GM12878 (cell line): ENCODE results near the gene TEDC1. TPM values are rescaled to one million over a fixed set of nuclear protein-coding genes. Genes with fewer than 3 reads are reported as not detected.

Experiments
- ATAC-seq: fragments of 200-7000 bp; cut with Tn5 transposase; 3 replicates; pipeline ENCODE4 v1.9.1; 2020; ENCODE audit warnings: mild to moderate bottlenecking, moderate library complexity
- BruUV-seq: library from RNA; stranded (reverse); fragments of 400-500 nt; replicated peaks from 2 replicates; lab custom pipeline; 2021; lab: Mats Ljungman, UMichigan
- CTCF ChIA-PET: fragments of 300-600 bp; sonication (Branson Sonifier 250); formaldehyde crosslinking; extraction: SDS; loops from one replicate; lab custom pipeline; 2021; ENCODE audit warnings: inconsistent platforms; lab: Yijun Ruan, JAX
- POLR2A ChIA-PET: fragments of 350-600 bp; formaldehyde crosslinking; extraction: SDS; loops from one replicate; lab custom pipeline; 2021; ENCODE audit warnings: inconsistent platforms; lab: Charles Lee
- RAD21 ChIA-PET: fragments of 300-600 bp; sonication (Branson Sonifier 250); formaldehyde crosslinking; loops from one replicate; lab custom pipeline; 2023; ENCODE audit warnings: antibody characterized with exemption; ENCODE audit not compliant: unreplicated experiment; lab: Charles Lee
- SMC1A ChIA-PET: fragments of 300-600 bp; sonication (Branson Sonifier 250); formaldehyde crosslinking; loops from one replicate; lab custom pipeline; 2023; ENCODE audit not compliant: unreplicated experiment, uncharacterized antibody; lab: Charles Lee
- DNase-seq: peaks from one replicate; pipeline ENCODE4 v3.0.0-alpha.2; 2011; ENCODE audit warnings: low read depth, low spot score
- FAIRE-seq: peaks from 3 replicates; lab custom pipeline; 2011; peaks lifted over from hg19 to GRCh38; lab: Jason Lieb, UNC
- H2AFZ ChIP-seq: 2 replicates; pipeline ENCODE4 v1.6.0; 2011; ENCODE audit warnings: low read depth, low read length, control low read depth; ENCODE audit not compliant: control insufficient read depth
- H3K27ac ChIP-seq: 2 replicates; pipeline ENCODE4 v1.5.1; 2011; ENCODE audit warnings: control low read depth; ENCODE audit not compliant: control insufficient read depth, insufficient read depth
- H3K27me3 ChIP-seq, 2 experiments: replicated peaks in 1 of 2; 2 replicates each; pipeline versions ENCODE4 v1.6.0 to v1.6.1; 2011; ENCODE audit warnings: low read length in 1 of 2; ENCODE audit not compliant: control insufficient read depth in 2 of 2, insufficient read depth in 2 of 2
- H3K36me3 ChIP-seq, 2 experiments: 2 replicates each; pipeline ENCODE4 v1.5.1; 2011; ENCODE audit warnings: low read length in 1 of 2; ENCODE audit not compliant: control insufficient read depth in 2 of 2, insufficient read depth in 2 of 2
- H3K4me1 ChIP-seq: 2 replicates; pipeline ENCODE4 v1.6.1; 2011; ENCODE audit warnings: mild to moderate bottlenecking, low read length, moderate library complexity, mixed read lengths; ENCODE audit not compliant: control insufficient read depth, insufficient read depth
- H3K4me2 ChIP-seq: 2 replicates; pipeline ENCODE4 v1.6.0; 2011; ENCODE audit warnings: control low read depth; ENCODE audit not compliant: control insufficient read depth, insufficient read depth
- H3K4me3 ChIP-seq: fragments of 200-600 bp; sonication (generic); 2 replicates; pipeline ENCODE4 v1.5.1; 2016
- H3K79me2 ChIP-seq: 2 replicates; pipeline ENCODE4 v1.6.0; 2011; ENCODE audit warnings: low read length; ENCODE audit not compliant: control insufficient read depth, insufficient read depth
- H3K9ac ChIP-seq: 2 replicates; pipeline ENCODE4 v1.8.0; 2011; ENCODE audit warnings: low read length, control low read depth, mixed read lengths; ENCODE audit not compliant: control insufficient read depth, insufficient read depth
- H3K9me3 ChIP-seq: replicated peaks from 3 replicates; pipeline ENCODE4 v1.5.1; 2011; ENCODE audit warnings: mild to moderate bottlenecking, low read length; ENCODE audit not compliant: control insufficient read depth, insufficient read depth
- H4K20me1 ChIP-seq: 2 replicates; pipeline ENCODE4 v1.6.0; 2011; ENCODE audit not compliant: control insufficient read depth, insufficient read depth
- BHLHE40 ChIP-seq, 2 experiments: fragments of 450-650 bp in 1 of 2; IDR thresholded peaks; 2 replicates each; pipeline ENCODE4 v1.6.1; 2011 to 2017; ENCODE audit warnings: low read depth in 2 of 2, borderline replicate concordance in 1 of 2, improper control_type of control experiment in 1 of 2, low read length in 1 of 2, mild to moderate bottlenecking in 1 of 2
- E2F4 ChIP-seq: IDR thresholded peaks from 2 replicates; pipeline ENCODE4 v1.6.1; 2012; ENCODE audit warnings: low read depth, low read length, improper control_type of control experiment
- IKZF1 ChIP-seq: fragments of 450-650 bp; conservative IDR thresholded peaks from 2 replicates; pipeline ENCODE4 v1.6.1; 2017; ENCODE audit warnings: antibody characterized with exemption, mild to moderate bottlenecking
- JUND ChIP-seq: IDR thresholded peaks from 2 replicates; pipeline ENCODE4 v1.6.1; 2012; ENCODE audit warnings: low read depth, mild to moderate bottlenecking, low read length, improper control_type of control experiment, moderate library complexity
- KAT2A ChIP-seq: conservative IDR thresholded peaks from 2 replicates; pipeline ENCODE4 v1.6.1; 2011; ENCODE audit warnings: low read depth, low read length; ENCODE audit not compliant: control insufficient read depth
- NR2C2 ChIP-seq: IDR thresholded peaks from 2 replicates; pipeline ENCODE4 v1.6.1; 2011; ENCODE audit warnings: borderline replicate concordance, low read depth; ENCODE audit not compliant: control insufficient read depth, insufficient read length
- RAD21 ChIP-seq: IDR thresholded peaks from 2 replicates; pipeline ENCODE4 v1.6.1; 2011; ENCODE audit warnings: mild to moderate bottlenecking, low read depth, low read length, moderate library complexity; ENCODE audit not compliant: insufficient read depth
- RELA ChIP-seq: fragments of 450-650 bp; IDR thresholded peaks from 2 replicates; pipeline ENCODE4 v1.8.0; 2014; ENCODE audit warnings: borderline replicate concordance; ENCODE audit not compliant: partially characterized antibody
- RFX5 ChIP-seq: IDR thresholded peaks from 2 replicates; pipeline ENCODE4 v1.6.1; 2011; ENCODE audit warnings: low read depth, low read length, improper control_type of control experiment
- RUNX3 ChIP-seq: IDR thresholded peaks from 2 replicates; pipeline ENCODE4 v1.6.1; 2012; ENCODE audit warnings: low read length, inconsistent platforms
- SMC3 ChIP-seq: IDR thresholded peaks from 2 replicates; pipeline ENCODE4 v1.6.1; 2011; ENCODE audit warnings: low read length, improper control_type of control experiment, borderline replicate concordance
- SP1 ChIP-seq: IDR thresholded peaks from one replicate; pipeline ENCODE4 v1.6.1; 2011; ENCODE audit warnings: low read depth, low read length
- YY1 ChIP-seq: IDR thresholded peaks from 2 replicates; pipeline ENCODE4 v1.6.1; 2011; ENCODE audit warnings: low read depth, mild to moderate bottlenecking, low read length
- WGBS: methylation state at CpG from one replicate; pipeline ENCODE4 v1.1.6; 2016; ENCODE audit warnings: low lambda C conversion rate; ENCODE audit not compliant: insufficient replicate concordance, insufficient coverage; ENCODE audit errors: missing lambda C conversion rate; 5-methylcytosine and 5-hydroxymethylcytosine counted together
- in situ Hi-C: fragments of 300-500 bp; cut with MboI; formaldehyde crosslinking; loops from 9 replicates; pipeline ENCODE4 v1.14.3; 2018; ENCODE audit warnings: mixed read lengths
- intact Hi-C: fragments of 100-400 bp; cut with micrococcal nuclease; formaldehyde crosslinking; loops from one replicate; pipeline ENCODE4 v1.14.2; 2022; ENCODE audit not compliant: unreplicated experiment
- polyA plus RNA-seq, 11 experiments: library from polyadenylated mRNA; depleted of rRNA in 4 of 11; unstranded in 6 of 11; stranded (reverse) in 5 of 11; fragments of >200 nt; fragmentation: Nextera tagmentation in 4 of 11; fragmentation: Illumina TruSeq in 1 of 11; extraction: Ambion mirVana in 4 of 11; extraction: Trizol in 1 of 11; gene quantifications; 1 replicate in 1 of 11; 2 replicates in 10 of 11; pipeline versions ENCODE4 v1.2.1 to v1.2.3, GENCODE V29; 2011 to 2016; ENCODE audit warnings: inconsistent platforms in 2 of 11, missing spikeins in 2 of 11, low read depth in 1 of 11
- total RNA-seq, 4 experiments: library from RNA; depleted of rRNA in 3 of 4; stranded (reverse); fragments of >200 nt in 3 of 4; fragmentation: Illumina TruSeq in 1 of 4; extraction: Trizol in 1 of 4; gene quantifications; 2 replicates each; pipeline versions ENCODE4 v1.2.1 to v1.2.3, GENCODE V29; 2013 to 2021
- TF ChIP-seq, protein P1 (sequence below): IDR thresholded peaks from 2 replicates; pipeline ENCODE4 v1.6.1; 2012; ENCODE audit warnings: low read depth, low read length, improper control_type of control experiment
- TF ChIP-seq, protein P2 (sequence below): fragments of 150-350 bp; IDR thresholded peaks from 2 replicates; pipeline ENCODE4 v1.6.1; 2016; ENCODE audit warnings: low read depth, low read length
- TF ChIP-seq, protein P3 (sequence below), 3 experiments: IDR thresholded peaks in 2 of 3; conservative IDR thresholded peaks in 1 of 3; 2 replicates each; pipeline ENCODE4 v1.5.1; 2011; ENCODE audit warnings: low read depth in 3 of 3, low read length in 3 of 3, mild to moderate bottlenecking in 3 of 3, control low read depth in 2 of 3, moderate library complexity in 2 of 3, inconsistent platforms in 1 of 3, mixed read lengths in 1 of 3; ENCODE audit not compliant: control insufficient read depth in 2 of 3, insufficient read depth in 1 of 3; ENCODE audit errors: extremely low read depth in 1 of 3

TEDC1 gene
- total and polyA plus RNA-seq, 10 of the 15 experiments (the other 5 are each of a cell fraction or from before 2014, with no cell fraction given): 0.19 to 34.2 (median 14.5) TPM

GRCh38 chr14:105527826-105528585 lies 37.0 kb downstream of the TEDC1 start:
- DNase-seq (no peak), ATAC-seq (peak; percentile 84), FAIRE-seq (no peak)
- Histone ChIP-seq H2AFZ (peak overlapping the region; percentile 92), H3K4me3 (peak overlapping the region; percentile 65), H3K27ac (no peak overlapping the region), H4K20me1 (no peaks in the 10 kb centered on the region), H3K36me3 (no peaks in the 10 kb centered on the region), H3K27me3 (peaks cover 5 to 7% of the 10 kb centered on the region in 2 experiments; a peak in 3 of 4 replicates), H3K4me2 (peak overlapping the region; percentile 92), H3K9ac (peak overlapping the region; percentile 71), H3K79me2 (no peaks in the 10 kb centered on the region), H3K9me3 (no peaks in the 10 kb centered on the region), H3K4me1 (peaks cover 4% of the 10 kb centered on the region)
- in situ Hi-C loops: no loop called here
- ChIA-PET CTCF (interaction anchor here (0.7 to 1.9 kb wide), 8 partner anchors 11 to 945 kb away, joined by 3 to 18 read pairs (median 4); no protein-coding TSS in a partner anchor), SMC1A (interaction anchor here (1.0 to 1.8 kb wide), 2 partner anchors 42 to 157 kb away, joined by 3 to 11 read pairs; no protein-coding TSS in a partner anchor), RAD21 (interaction anchor here (0.5 to 1.6 kb wide), 6 partner anchors 38 to 199 kb away, joined by 3 to 10 read pairs (median 4); no protein-coding TSS in a partner anchor), POLR2A (interaction anchor here (0.6 kb wide), 1 partner anchor 304 kb away, joined by 7 read pairs; no protein-coding TSS in a partner anchor)
- WGBS: 6% methylated on average over 53 of the region's 67 CpGs
- intact Hi-C loops: loop anchor here (5.0 kb wide), 2 partner anchors 36 to 326 kb away; partner anchors contain the start of gene TEDC1
- no TSS peak for BruUV-seq
- TF ChIP-seq, protein P1, sequence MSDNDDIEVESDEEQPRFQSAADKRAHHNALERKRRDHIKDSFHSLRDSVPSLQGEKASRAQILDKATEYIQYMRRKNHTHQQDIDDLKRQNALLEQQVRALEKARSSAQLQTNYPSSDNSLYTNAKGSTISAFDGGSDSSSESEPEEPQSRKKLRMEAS: no peak
- TF ChIP-seq SMC3 (peak; percentile 64), RAD21 (peak; percentile 69), BHLHE40 (IDR thresholded peaks at IDR 0.05; ENCODE audit: borderline replicate concordance in 1 of 2, low read depth in 2 of 2, low read length in 1 of 2) (peak; percentile 23 to 27; a peak in 2 of 4 replicates), SP1 (no peak), NR2C2 (no peak), RELA (peak; percentile 77), RFX5 (no peak), YY1 (peak; percentile 65), JUND (no peak), IKZF1 (peak; percentile 83), KAT2A (no peak), E2F4 (no peak), RUNX3 (0 out of 2 replicates have a peak, but pooled peaks have one; percentile 50)
- TF ChIP-seq, protein P2, sequence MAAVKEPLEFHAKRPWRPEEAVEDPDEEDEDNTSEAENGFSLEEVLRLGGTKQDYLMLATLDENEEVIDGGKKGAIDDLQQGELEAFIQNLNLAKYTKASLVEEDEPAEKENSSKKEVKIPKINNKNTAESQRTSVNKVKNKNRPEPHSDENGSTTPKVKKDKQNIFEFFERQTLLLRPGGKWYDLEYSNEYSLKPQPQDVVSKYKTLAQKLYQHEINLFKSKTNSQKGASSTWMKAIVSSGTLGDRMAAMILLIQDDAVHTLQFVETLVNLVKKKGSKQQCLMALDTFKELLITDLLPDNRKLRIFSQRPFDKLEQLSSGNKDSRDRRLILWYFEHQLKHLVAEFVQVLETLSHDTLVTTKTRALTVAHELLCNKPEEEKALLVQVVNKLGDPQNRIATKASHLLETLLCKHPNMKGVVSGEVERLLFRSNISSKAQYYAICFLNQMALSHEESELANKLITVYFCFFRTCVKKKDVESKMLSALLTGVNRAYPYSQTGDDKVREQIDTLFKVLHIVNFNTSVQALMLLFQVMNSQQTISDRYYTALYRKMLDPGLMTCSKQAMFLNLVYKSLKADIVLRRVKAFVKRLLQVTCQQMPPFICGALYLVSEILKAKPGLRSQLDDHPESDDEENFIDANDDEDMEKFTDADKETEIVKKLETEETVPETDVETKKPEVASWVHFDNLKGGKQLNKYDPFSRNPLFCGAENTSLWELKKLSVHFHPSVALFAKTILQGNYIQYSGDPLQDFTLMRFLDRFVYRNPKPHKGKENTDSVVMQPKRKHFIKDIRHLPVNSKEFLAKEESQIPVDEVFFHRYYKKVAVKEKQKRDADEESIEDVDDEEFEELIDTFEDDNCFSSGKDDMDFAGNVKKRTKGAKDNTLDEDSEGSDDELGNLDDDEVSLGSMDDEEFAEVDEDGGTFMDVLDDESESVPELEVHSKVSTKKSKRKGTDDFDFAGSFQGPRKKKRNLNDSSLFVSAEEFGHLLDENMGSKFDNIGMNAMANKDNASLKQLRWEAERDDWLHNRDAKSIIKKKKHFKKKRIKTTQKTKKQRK: no peak
- TF ChIP-seq, protein P3, sequence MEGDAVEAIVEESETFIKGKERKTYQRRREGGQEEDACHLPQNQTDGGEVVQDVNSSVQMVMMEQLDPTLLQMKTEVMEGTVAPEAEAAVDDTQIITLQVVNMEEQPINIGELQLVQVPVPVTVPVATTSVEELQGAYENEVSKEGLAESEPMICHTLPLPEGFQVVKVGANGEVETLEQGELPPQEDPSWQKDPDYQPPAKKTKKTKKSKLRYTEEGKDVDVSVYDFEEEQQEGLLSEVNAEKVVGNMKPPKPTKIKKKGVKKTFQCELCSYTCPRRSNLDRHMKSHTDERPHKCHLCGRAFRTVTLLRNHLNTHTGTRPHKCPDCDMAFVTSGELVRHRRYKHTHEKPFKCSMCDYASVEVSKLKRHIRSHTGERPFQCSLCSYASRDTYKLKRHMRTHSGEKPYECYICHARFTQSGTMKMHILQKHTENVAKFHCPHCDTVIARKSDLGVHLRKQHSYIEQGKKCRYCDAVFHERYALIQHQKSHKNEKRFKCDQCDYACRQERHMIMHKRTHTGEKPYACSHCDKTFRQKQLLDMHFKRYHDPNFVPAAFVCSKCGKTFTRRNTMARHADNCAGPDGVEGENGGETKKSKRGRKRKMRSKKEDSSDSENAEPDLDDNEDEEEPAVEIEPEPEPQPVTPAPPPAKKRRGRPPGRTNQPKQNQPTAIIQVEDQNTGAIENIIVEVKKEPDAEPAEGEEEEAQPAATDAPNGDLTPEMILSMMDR (IDR thresholded peaks at IDR 0.05 in 2 of 3, conservative IDR thresholded peaks at IDR 0.05 in 1 of 3; ENCODE audit: control insufficient read depth in 2 of 3, extremely low read depth in 1 of 3, insufficient read depth in 1 of 3, low read depth in 3 of 3, low read length in 3 of 3): peak; percentile 70 to 92 (median 87)
